CD1c-positive myeloid dendritic cell (primary cell): Measurements from ENCODE around the gene HSPA4.
A peak's percentile ranks its signal among the peaks of the same experiment; 100 is the strongest.
"Not testable (repeated sequence)": the region's sequence is repeated elsewhere in the genome, so short reads cannot be mapped to it uniquely, and the experiment has no call there.

Experiments used
- DNase-seq: peaks from one replicate; pipeline ENCODE4 v3.0.0-alpha.2; 2016; ENCODE audit errors: extremely low spot score

The HSPA4 gene

DNA sequence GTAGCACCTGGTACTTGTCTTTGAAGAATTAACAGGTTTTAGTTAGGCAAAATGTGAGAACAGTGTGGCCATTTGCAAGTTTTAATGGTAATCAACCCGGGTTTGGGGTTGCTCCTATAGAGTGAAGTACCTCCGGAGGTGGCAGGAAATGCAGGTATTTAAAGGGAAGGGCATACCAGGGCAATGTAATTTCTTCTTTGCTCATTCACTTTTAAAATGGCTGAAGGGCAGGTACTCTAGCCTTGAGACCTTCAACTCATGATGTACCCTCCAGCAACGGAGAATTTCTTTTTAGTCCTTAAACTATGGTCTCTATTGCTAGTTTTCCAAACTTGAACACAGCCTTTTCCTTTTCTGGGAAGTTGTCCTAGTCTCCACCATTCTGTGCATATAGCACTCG, 1.3 kb upstream of the HSPA4 start:
- no peak for DNase-seq

DNA sequence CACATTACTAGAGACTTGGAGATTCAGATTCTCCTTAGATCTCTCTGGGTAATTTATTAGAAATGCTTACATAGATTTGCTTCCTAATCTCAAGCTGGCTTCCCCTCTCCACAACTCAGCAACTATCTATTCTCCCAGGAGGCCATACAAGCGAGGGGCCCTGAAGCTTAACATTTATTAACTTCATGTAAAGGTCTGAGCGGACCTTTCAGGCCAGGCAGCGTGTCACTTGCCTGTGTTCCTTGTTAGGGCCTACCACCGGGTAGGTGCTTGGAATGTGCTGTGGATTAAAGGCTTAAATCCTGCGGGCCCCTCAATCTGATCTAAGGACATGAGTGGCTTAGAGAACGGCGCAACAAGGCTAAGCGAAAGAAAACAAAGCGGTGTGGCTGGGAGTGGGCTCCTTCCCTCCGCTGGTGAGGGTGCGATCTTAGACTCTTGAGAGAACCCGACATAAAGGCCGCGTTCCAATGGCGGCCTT, 712 bp upstream of the HSPA4 start:
- DNase-seq, result no peak

- peak; percentile 80 for DNase-seq
Measured at GRCh38 chr5:133052317-133053175, 733 bp downstream of the HSPA4 start.

GRCh38 chr5:133053448-133053847, 1.6 kb downstream of the HSPA4 start:
- DNase-seq, result no peak

GRCh38 chr5:133054697-133055471, 3.1 kb downstream of the HSPA4 start:
- no peak for DNase-seq

GRCh38 chr5:133056891-133057290, 5.1 kb downstream of the HSPA4 start:
- DNase-seq, result no peak

DNA sequence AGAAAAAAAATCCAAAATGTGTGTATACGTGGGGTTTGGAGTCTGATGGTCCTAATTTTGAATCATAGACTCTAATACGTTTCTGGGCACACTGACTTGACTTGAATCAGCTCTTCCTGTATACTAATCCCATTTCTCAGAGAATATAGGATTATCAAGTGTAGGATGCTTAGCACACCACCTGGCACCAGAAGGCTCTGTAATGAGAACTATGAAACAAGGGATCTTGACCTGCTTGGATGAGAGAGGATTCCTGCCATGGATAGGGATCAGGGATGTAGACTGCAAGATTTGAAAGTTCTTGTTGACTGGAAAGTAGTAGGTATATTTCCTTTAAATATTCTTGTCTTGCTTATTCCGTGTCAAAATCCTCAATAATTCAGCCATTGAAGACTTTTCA, 7.8 kb downstream of the HSPA4 start:
- no peak for DNase-seq

- DNase-seq, result no peak
Measured at GRCh38 chr5:133062276-133062675, 10.5 kb downstream of the HSPA4 start.

GRCh38 chr5:133063965-133064364, 12.2 kb downstream of the HSPA4 start:
- no peak for DNase-seq

- DNase-seq, result no peak
Measured at GRCh38 chr5:133065471-133065870, 13.7 kb downstream of the HSPA4 start.

DNA sequence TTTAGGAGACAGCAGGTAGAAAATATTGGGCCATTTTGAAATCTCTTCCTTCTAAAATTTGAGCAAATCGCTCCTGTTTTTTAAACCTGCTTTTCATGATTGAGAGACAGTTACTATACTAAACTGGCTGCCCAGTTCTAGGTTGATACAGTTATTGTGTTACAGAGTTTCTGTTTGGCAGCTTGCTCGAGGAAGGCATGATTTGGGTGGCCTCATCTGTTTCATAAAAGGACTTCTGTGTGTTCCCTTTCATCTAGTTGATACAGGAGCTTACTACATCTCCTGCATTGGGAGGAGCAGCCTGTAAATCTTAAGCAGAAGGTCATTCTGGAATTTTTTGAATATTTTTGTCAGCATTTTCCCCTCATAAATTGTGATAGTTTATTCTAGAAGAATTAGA, 14.2 kb downstream of the HSPA4 start:
- no peak for DNase-seq

- no peak for DNase-seq
Measured at GRCh38 chr5:133072021-133072420, 20.2 kb downstream of the HSPA4 start.

DNA sequence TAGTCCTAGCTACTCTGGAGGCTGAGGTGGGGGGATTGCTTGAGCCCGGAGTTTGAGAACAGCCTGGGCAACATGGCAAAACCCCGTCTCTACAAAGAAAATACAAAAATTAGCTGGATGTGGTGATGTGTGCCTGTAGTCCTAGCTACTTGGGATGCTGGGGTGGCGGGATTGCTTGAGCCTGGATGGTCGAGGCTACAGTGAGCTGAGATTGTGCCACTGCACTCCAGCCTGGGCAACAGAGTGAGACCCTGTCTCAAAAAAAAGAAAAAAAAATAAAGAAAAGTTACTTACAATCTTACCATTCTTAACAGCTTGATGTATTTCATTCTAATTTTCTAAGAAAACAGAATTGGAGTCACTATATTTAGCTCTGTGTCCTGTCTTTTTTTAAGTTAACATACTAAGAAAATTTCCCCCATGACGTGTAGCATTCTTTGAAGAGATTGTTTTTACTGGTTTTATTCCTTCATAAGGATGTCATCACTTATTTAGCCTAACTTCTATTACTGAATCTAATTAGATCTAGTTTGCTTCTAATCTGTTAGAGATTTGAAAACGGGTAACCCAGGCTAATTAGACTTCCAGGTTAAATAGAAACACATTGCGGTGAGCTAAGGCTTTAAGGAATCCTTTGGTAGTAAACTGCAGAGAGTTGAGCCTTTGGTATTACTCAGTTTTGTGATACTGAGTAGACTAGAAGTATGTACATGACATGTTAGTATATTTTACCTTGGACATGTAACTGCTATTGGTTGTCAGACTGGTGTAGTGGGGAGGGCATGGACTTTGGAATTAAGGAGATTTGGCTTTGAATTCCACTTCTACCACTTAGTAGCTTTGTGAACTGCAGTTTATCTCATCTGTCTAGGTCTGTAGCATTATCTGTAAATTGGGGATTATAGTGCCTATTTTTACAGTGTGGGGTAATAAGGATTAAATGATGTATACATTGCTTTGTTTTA, 24.0 kb downstream of the HSPA4 start:
- no peak for DNase-seq

DNA sequence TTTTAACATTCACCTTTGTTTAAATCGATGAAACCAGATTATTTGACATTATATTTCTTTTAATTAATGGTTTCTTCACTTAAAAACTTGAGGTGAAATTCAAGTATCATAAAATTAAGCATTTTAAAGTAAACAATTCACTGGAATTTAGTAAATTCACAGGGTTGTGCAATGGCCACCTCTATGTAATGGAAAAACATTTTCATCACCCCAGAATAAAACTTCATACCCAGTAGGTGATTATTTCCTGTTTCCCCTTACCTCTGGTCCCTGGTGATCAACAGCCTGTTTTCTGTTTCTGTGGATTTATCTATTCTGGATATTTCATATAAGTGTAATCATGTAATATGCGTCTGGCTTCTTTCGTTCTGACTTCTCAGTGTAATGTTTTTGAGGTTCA, 27.2 kb downstream of the HSPA4 start:
- DNase-seq, result no peak

- no peak for DNase-seq
Measured at GRCh38 chr5:133081036-133081435, 29.2 kb downstream of the HSPA4 start.

GRCh38 chr5:133081703-133082102, 29.9 kb downstream of the HSPA4 start:
- DNase-seq, result no peak

DNA sequence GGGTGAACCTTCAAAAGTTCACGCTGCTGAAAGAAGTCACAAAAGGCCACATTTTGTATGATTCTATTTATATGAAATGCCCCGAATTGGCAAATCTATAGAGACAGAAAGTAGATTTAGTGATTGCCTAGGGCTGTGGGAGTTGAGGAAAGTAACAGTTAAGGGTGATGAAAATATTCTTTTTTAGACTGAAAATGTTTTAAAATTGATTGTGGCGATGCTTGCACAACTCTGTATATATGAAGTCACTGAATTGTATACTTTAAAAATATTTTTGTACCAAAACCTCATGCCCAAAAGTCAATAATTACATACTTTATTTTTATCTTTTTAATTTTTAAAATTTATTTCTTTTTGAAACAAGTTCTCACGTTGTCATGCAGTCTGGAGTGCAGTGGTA, 30.3 kb downstream of the HSPA4 start:
- DNase-seq, result no peak

DNA sequence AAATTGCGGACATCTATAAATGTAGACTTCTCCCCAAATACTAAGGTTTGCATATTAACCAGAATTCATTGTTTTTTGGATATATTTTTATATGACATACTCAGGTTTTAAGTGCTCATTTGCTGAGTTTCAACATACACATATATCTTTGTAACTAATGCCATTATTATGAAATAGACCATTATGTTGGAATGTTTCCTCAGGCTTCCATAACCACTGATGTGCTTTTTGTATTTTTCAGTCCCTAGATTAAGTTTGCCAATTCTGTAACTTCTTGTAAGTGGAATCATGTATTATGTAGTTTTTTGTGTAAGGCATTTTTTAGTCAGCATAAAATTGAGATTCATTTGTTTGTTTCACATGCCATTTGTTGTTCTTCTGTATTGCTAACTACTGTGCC, 32.1 kb downstream of the HSPA4 start:
- DNase-seq, result no peak

- not testable (repeated sequence) for DNase-seq
Measured at GRCh38 chr5:133085171-133085570, 33.4 kb downstream of the HSPA4 start.

DNA sequence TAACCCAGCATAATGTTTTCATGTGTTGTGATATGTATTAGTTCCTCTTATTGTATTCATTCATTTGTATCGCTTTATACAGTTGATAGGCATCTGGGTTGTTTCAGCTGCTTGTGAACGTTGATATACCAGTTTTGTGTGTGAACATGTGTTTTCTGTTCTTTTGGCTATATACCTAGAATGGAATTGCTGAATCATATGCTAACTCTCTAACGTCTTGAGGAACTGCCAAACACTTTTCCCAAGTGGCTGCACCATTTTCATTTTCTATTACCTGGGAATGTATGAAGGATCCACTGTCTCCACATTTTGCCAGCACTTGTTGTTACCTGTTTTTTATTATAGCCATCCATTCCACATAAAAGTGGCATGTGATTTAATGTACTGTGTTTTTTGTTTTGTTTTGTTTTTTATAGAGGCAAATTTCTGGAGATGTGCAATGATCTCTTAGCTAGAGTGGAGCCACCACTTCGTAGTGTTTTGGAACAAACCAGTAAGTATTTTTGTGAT, 34.6 kb downstream of the HSPA4 start:
- no peak for DNase-seq

- DNase-seq, result no peak
Measured at GRCh38 chr5:133088064-133088463, 36.3 kb downstream of the HSPA4 start.

- DNase-seq, result no peak
Measured at GRCh38 chr5:133091034-133091433, 39.2 kb downstream of the HSPA4 start.
